Esophagus squamous epithelium (tissue), 4 donors: ENCODE data around the gene PTPRD.

Experiments
- POLR2A ChIP-seq, 4 donors: fragments of 450-650 bp; IDR thresholded peaks; one replicate each; pipeline ENCODE4 v1.6.1; 2017; ENCODE audit warnings: antibody characterized with exemption in 4 of 4, mild to moderate bottlenecking in 4 of 4, moderate library complexity in 3 of 4
- TF ChIP-seq, protein P1 (sequence below), 6 experiments: fragments of 450-650 bp in 4 of 6; fragments of 200-600 bp in 2 of 6; sonication (generic) in 2 of 6; IDR thresholded peaks; one replicate each; pipeline ENCODE4 v1.5.1; 2016 to 2019; ENCODE audit warnings: antibody characterized with exemption in 6 of 6, mild to moderate bottlenecking in 4 of 6, moderate library complexity in 4 of 6

DNA sequence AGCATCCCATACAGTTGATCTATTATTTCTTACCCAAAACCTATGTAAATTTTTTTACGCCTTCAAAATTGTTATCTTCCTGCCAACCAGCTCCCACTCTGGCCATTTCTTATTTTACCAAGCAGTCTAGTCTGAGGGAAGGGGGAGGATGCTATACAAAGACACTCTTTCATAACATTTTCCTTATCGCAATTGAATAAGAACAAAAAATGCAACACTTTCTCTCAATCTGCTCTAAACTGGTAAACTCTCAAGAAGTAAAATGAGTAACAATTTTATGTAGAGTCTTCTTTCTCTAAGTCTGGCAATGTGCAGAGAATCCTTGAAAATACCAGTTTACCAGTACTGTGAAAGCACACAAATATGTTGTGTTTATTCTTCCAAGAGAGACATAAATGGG lies 1216.3 kb downstream of the PTPRD start:
- TF ChIP-seq, protein P1, sequence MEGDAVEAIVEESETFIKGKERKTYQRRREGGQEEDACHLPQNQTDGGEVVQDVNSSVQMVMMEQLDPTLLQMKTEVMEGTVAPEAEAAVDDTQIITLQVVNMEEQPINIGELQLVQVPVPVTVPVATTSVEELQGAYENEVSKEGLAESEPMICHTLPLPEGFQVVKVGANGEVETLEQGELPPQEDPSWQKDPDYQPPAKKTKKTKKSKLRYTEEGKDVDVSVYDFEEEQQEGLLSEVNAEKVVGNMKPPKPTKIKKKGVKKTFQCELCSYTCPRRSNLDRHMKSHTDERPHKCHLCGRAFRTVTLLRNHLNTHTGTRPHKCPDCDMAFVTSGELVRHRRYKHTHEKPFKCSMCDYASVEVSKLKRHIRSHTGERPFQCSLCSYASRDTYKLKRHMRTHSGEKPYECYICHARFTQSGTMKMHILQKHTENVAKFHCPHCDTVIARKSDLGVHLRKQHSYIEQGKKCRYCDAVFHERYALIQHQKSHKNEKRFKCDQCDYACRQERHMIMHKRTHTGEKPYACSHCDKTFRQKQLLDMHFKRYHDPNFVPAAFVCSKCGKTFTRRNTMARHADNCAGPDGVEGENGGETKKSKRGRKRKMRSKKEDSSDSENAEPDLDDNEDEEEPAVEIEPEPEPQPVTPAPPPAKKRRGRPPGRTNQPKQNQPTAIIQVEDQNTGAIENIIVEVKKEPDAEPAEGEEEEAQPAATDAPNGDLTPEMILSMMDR (IDR thresholded peaks at IDR 0.05), result no peak
- TF ChIP-seq POLR2A (IDR thresholded peaks at IDR 0.05), result no peak
